ENCODE measurements around the gene NFIA.

NFIA gene

DNA sequence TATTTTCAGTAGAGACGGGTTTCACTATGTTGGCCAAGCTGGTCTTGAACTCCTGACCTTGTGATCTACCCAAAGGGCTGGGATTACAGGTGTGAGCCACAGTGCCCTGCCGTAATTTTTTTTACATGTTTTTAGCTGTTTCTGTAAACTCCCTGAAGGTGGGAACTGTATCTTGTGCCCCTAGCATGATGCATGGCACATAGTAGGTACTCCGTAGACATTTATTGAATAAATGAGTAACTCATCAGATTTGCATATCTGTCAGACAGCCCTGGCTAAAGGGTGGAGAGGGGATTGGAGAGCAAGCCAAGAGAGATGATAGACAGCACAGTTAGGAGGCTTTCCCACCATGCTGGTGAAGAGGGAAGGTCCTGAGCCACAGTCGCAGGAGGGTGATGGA lies 247.2 kb downstream of the NFIA start:
- H3K4me3 Mint-ChIP-seq, result no peak overlapping the region
- H3K27ac Mint-ChIP-seq, result no peak overlapping the region
- no peaks in the 10 kb centered on the region for H3K4me1 Mint-ChIP-seq (ENCODE audit: low read depth in 2 of 2)
- H3K27me3 Mint-ChIP-seq, result no peaks in the 10 kb centered on the region
- ATAC-seq (replicated peaks) (no peak), DNase-seq (no peak)
- peaks cover 3% of the 10 kb centered on the region for H3K36me3 Mint-ChIP-seq (ENCODE audit: insufficient read depth)
- H3K9me3 Mint-ChIP-seq, result no peaks in the 10 kb centered on the region

DNA sequence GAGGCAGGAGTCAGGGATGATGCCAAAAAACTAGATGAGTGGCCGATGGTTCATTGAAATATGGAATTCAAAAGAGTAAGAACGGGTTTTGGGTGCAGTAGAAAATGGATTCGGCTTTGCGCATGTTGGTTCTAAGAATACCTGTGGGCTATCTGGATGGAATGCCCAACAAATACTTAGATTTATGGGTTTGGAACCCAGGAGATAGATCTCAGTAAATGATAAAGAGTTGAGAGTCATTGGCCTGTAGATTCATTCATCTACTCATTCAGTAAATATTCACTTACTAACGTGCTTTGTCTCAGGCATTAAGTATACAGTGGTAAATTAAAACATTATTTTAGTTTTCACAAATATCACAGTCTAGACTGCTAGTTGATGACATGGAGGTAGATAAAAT lies 247.7 kb downstream of the NFIA start:
- DNase-seq (no peak), ATAC-seq (replicated peaks) (no peak)
- Mint-ChIP-seq H3K4me1 (ENCODE audit: low read depth in 2 of 2) (no peaks in the 10 kb centered on the region), H3K27ac (no peak overlapping the region), H3K27me3 (no peaks in the 10 kb centered on the region), H3K9me3 (no peaks in the 10 kb centered on the region), H3K36me3 (ENCODE audit: insufficient read depth) (peaks cover 3% of the 10 kb centered on the region), H3K4me3 (no peak overlapping the region)

DNA sequence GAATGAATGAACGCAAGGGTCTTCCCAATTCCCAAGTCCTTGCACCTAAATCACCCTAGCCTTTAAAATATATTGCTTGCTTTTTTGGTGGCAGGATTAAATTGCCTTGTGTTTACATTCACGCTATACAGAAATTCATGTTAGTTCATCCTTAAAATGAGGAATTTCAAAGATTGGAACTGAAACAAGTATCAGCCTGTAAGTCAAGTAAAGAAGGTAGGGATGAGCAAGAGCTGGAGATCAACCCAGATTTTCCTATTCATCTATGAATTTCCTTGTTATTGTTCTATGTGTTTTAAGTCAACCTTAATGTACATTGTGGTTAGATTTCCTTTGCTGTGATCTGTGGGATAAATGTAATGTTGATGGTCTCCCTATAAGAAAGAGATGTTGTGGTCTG lies 248.2 kb downstream of the NFIA start:
- no peaks in the 10 kb centered on the region for H3K4me1 Mint-ChIP-seq (ENCODE audit: low read depth in 2 of 2)
- H3K4me3 Mint-ChIP-seq, result no peak overlapping the region
- DNase-seq (no peak), ATAC-seq (replicated peaks) (no peak)
- no peaks in the 10 kb centered on the region for H3K9me3 Mint-ChIP-seq
- H3K27ac Mint-ChIP-seq, result no peak overlapping the region
- H3K27me3 Mint-ChIP-seq, result no peaks in the 10 kb centered on the region
- H3K36me3 Mint-ChIP-seq (ENCODE audit: insufficient read depth), result peaks cover 3% of the 10 kb centered on the region

DNA sequence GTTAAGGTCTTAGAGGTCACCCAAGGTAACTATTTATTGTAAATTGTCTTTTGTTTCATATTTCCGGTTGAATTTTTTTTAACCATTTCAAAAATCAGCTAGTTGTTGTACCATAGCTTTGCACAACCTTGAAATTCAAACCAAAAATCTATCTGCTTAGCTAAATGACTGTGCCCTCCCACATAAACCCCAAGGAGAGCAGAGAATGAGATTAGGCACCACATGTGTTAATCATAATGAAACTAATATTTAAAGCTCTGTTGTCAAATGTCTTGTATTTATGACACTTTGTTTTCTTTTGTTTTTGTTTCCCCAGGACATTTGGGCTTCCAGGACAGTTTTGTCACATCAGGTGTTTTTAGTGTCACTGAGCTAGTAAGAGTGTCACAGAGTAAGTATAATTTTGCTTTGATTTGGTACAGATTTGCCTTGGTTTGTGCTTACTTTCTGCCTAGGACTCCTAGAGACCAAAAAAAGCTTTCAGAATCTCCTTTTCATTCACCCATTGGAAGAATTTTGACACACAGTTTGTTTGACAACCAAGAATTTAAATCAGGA lies 249.9 kb downstream of the NFIA start:
- H3K9me3 Mint-ChIP-seq, result no peaks in the 10 kb centered on the region
- H3K4me3 Mint-ChIP-seq, result no peak overlapping the region
- no peaks in the 10 kb centered on the region for H3K4me1 Mint-ChIP-seq (ENCODE audit: low read depth in 2 of 2)
- no peaks in the 10 kb centered on the region for H3K27me3 Mint-ChIP-seq
- H3K36me3 Mint-ChIP-seq (ENCODE audit: insufficient read depth), result peaks cover 3% of the 10 kb centered on the region
- ATAC-seq (replicated peaks) (no peak), DNase-seq (no peak)
- peak overlapping the region; percentile 38 to 42 for H3K27ac Mint-ChIP-seq

GRCh38 chr1:61332796-61333195 lies 250.4 kb downstream of the NFIA start:
- ATAC-seq (replicated peaks) (no peak), DNase-seq (no peak)
- peaks cover 3% of the 10 kb centered on the region for H3K36me3 Mint-ChIP-seq (ENCODE audit: insufficient read depth)
- H3K4me3 Mint-ChIP-seq, result no peak overlapping the region
- H3K4me1 Mint-ChIP-seq (ENCODE audit: low read depth in 2 of 2), result no peaks in the 10 kb centered on the region
- H3K9me3 Mint-ChIP-seq, result no peaks in the 10 kb centered on the region
- peak overlapping the region; percentile 38 to 42 for H3K27ac Mint-ChIP-seq
- H3K27me3 Mint-ChIP-seq, result no peaks in the 10 kb centered on the region

GRCh38 chr1:61334718-61335589 lies 252.6 kb downstream of the NFIA start:
- no peak overlapping the region for H3K27ac Mint-ChIP-seq
- no peak overlapping the region for H3K4me3 Mint-ChIP-seq
- DNase-seq, result no peak
- no peaks in the 10 kb centered on the region for H3K27me3 Mint-ChIP-seq
- ATAC-seq (replicated peaks), result no peak
- peaks cover 3% of the 10 kb centered on the region for H3K36me3 Mint-ChIP-seq (ENCODE audit: insufficient read depth)
- no peaks in the 10 kb centered on the region for H3K4me1 Mint-ChIP-seq (ENCODE audit: low read depth in 2 of 2)
- no peaks in the 10 kb centered on the region for H3K9me3 Mint-ChIP-seq

- Mint-ChIP-seq H3K4me1 (ENCODE audit: low read depth in 2 of 2) (no peaks in the 10 kb centered on the region), H3K27ac (no peak overlapping the region), H3K27me3 (no peaks in the 10 kb centered on the region), H3K4me3 (no peak overlapping the region), H3K36me3 (ENCODE audit: insufficient read depth) (peaks cover 3% of the 10 kb centered on the region), H3K9me3 (no peaks in the 10 kb centered on the region)
- ATAC-seq (replicated peaks) (no peak), DNase-seq (no peak)
Observed at GRCh38 chr1:61337037-61337436, 254.7 kb downstream of the NFIA start.

- no peak for ATAC-seq (replicated peaks)
- peaks cover 3% of the 10 kb centered on the region for H3K36me3 Mint-ChIP-seq (ENCODE audit: insufficient read depth)
- no peak overlapping the region for H3K4me3 Mint-ChIP-seq
- H3K27me3 Mint-ChIP-seq, result no peaks in the 10 kb centered on the region
- DNase-seq, result no peak
- H3K9me3 Mint-ChIP-seq, result no peaks in the 10 kb centered on the region
- no peaks in the 10 kb centered on the region for H3K4me1 Mint-ChIP-seq (ENCODE audit: low read depth in 2 of 2)
- H3K27ac Mint-ChIP-seq, result no peak overlapping the region
Observed at GRCh38 chr1:61337441-61337951, 255.1 kb downstream of the NFIA start.

DNA sequence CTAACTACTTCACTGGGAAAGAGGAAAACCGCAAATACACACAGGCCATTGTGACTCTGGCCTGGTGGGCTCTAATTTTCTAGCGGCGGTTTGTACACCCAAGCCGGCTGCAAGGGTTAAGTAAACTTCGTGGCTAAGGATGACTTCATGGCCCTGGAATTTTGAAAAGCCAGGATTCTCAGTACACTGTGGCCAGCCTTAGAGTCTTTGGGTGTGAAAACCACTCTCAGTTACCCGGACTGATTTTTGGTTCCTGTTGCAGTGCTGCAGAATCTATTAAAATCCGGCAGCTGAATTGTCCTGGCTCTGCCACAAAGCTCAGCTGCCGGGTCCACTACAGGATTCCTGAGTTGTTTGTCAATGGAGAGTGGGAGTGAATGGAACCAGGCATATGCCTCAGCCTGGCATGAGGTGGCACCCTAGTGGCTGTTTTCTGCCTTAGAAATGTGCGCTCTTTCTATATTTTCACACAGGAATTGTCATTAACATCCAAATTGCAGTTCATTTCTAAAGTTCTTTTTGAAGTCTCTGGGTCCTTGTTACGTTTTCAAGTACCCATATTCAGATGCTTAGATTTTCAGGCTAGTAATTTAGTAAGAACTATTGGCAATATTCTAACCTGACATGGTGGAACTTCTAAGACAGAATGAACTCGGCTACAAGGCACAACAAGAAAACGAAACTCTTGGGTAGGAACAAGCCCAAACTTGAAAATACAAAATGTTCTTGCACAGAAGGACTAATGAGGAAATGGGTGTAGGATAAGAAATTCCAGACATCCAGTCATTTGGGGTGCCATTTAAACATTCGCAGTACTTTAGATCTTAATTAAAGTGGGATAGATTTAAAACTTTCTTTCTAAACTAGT lies 255.9 kb downstream of the NFIA start:
- Mint-ChIP-seq H3K27ac (no peak overlapping the region), H3K36me3 (ENCODE audit: insufficient read depth) (peaks cover 3% of the 10 kb centered on the region), H3K9me3 (no peaks in the 10 kb centered on the region), H3K4me3 (no peak overlapping the region), H3K4me1 (ENCODE audit: low read depth in 2 of 2) (no peaks in the 10 kb centered on the region), H3K27me3 (no peaks in the 10 kb centered on the region)
- no peak for DNase-seq
- ATAC-seq (replicated peaks), result no peak

DNA sequence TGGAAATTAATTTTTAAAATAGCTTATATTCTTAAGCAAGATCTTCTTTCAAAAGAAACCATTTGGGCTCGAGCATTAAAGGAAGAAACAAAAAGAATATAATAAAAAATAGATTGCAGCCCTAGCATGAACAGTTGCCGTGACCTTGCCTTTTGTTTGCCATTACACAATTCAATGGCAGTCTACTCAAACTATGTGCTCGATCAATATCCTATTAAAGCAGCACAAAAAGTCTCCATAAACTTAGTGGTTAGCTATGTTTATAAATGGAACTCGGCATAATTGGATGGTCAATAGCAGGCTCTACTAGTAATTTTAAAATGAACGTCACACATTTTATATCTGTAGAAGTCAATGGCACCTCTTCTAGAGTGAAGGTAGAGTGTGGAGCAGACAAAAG lies 256.5 kb downstream of the NFIA start:
- DNase-seq, result no peak
- no peaks in the 10 kb centered on the region for H3K36me3 Mint-ChIP-seq (ENCODE audit: insufficient read depth)
- ATAC-seq (replicated peaks), result no peak
- no peaks in the 10 kb centered on the region for H3K9me3 Mint-ChIP-seq
- no peak overlapping the region for H3K4me3 Mint-ChIP-seq
- H3K27ac Mint-ChIP-seq, result no peak overlapping the region
- H3K27me3 Mint-ChIP-seq, result no peaks in the 10 kb centered on the region
- no peaks in the 10 kb centered on the region for H3K4me1 Mint-ChIP-seq (ENCODE audit: low read depth in 2 of 2)

DNA sequence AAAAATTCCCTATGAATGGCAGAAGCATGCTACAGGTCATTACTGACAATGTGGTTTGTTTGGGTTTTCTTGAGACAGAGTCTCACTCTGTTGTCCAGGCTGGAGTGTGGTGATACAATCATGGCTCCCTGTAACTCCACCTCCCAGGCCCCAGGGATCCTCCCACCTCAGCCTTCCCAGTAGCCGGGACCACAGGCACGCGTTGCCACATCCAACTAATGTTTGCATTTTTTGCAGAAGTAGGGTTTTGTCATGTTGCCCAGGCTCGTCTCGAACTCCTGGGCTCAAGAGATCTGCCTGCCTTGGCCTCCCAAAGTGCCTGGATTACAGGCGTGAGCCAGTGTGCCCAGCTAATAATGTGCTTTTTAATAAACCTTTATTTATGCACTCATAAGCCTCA lies 259.1 kb downstream of the NFIA start:
- ATAC-seq (replicated peaks) (no peak), DNase-seq (no peak)
- no peaks in the 10 kb centered on the region for H3K4me1 Mint-ChIP-seq (ENCODE audit: low read depth in 2 of 2)
- H3K9me3 Mint-ChIP-seq, result no peaks in the 10 kb centered on the region
- no peaks in the 10 kb centered on the region for H3K36me3 Mint-ChIP-seq (ENCODE audit: insufficient read depth)
- H3K27me3 Mint-ChIP-seq, result no peaks in the 10 kb centered on the region
- H3K27ac Mint-ChIP-seq, result no peak overlapping the region
- no peak overlapping the region for H3K4me3 Mint-ChIP-seq

GRCh38 chr1:61343734-61344420 lies 261.5 kb downstream of the NFIA start:
- ATAC-seq (replicated peaks) (no peak), DNase-seq (no peak)
- no peaks in the 10 kb centered on the region for H3K27me3 Mint-ChIP-seq
- peaks cover 3% of the 10 kb centered on the region for H3K36me3 Mint-ChIP-seq (ENCODE audit: insufficient read depth)
- H3K4me3 Mint-ChIP-seq, result no peak overlapping the region
- H3K4me1 Mint-ChIP-seq (ENCODE audit: low read depth in 2 of 2), result no peaks in the 10 kb centered on the region
- no peaks in the 10 kb centered on the region for H3K9me3 Mint-ChIP-seq
- H3K27ac Mint-ChIP-seq, result no peak overlapping the region

- no peaks in the 10 kb centered on the region for H3K9me3 Mint-ChIP-seq
- no peaks in the 10 kb centered on the region for H3K4me1 Mint-ChIP-seq (ENCODE audit: low read depth in 2 of 2)
- H3K27ac Mint-ChIP-seq, result no peak overlapping the region
- ATAC-seq (replicated peaks) (no peak), DNase-seq (no peak)
- H3K27me3 Mint-ChIP-seq, result no peaks in the 10 kb centered on the region
- peaks cover 3% of the 10 kb centered on the region for H3K36me3 Mint-ChIP-seq (ENCODE audit: insufficient read depth)
- H3K4me3 Mint-ChIP-seq, result no peak overlapping the region
Observed at GRCh38 chr1:61344696-61345095, 262.3 kb downstream of the NFIA start.
